ENCODE data around the gene NTM.
"Not testable (repeated sequence)": the region's sequence is repeated elsewhere in the genome, so short reads cannot be mapped to it uniquely, and the experiment has no call there.

Gene NTM

DNA sequence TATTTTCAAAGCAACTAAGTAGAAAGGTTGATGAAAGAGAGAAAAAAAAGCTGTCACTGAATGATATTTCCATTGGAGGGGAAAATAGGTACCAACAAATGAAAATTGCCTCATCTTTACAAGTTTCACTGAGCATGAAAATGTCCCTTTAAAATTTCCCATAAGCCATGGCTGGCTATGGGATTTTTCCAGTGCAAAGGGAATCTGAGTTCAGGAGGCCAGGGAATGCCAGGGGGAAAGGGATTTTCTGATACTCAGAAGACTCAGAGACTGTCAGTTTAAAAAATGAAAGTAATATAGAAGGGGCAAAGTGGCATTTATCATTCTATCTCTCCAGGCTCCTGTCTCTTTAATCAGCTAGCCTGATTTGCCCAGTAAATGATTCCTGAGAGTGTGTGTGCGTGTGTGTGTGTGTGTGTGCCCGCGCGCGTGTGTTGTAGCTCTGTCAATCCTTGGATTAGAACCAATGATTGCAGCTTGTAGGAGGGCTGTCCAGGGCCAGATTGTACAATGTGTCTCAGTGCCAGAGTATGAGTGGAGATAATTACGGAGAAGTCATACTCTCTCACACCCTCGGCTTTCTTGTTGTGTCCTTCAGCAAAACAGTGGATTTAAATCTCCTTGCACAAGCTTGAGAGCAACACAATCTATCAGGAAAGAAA is at the start of gene NTM:
NTM (plus strand) TSS at position 526 of the 662 bp plus-strand sequence.
- DNase-seq = no peak

- no peak for DNase-seq
Measured at GRCh38 chr11:131324921-131325570, 45.4 kb upstream of the NTM start.

DNA sequence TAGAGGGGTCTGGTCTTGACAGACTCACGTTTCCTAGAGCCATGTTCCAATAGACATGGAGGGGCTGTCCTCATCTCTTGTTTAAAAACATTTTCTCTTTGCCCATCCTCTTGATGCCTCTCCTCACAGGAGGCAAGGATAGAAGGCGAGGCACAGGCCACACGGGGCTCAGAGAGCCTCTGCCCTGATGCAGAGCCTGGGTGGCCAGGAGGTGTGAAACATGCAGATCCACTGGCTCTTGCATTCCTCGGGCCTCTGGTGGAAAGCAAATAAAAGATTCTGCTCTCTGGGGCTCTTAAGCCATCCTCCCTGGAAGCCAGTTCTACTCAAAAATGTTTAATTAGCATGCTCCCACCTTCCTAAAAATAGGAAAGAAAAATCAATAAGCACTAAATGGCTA is 43.6 kb upstream of the NTM start:
- DNase-seq = no peak

DNA sequence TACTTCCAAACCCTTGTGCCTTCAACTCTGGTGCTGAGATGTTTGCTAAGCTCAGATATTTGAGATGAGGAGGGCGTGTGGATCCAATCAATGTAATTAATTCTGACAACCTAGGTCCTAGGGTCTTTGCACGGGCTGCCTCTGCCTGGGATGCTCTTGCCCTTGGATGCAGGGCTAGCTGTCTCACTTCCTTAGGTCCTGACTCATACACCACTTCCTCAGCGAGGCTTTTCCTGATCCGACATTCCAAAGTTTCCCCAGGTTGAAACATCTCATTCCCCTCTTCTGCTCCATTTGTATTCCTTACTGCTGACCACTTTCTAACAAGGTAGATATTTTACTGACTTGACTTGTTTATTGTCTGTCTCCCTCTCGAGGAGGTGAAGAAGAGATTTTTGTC is 43.0 kb upstream of the NTM start:
- no peak for DNase-seq

- no peak for DNase-seq
Measured at GRCh38 chr11:131328843-131329242, 41.6 kb upstream of the NTM start.

- DNase-seq = no peak
Measured at GRCh38 chr11:131331010-131331409, 39.4 kb upstream of the NTM start.

- no peak for DNase-seq
Measured at GRCh38 chr11:131331546-131331945, 38.9 kb upstream of the NTM start.

GRCh38 chr11:131334601-131335000 is 35.8 kb upstream of the NTM start:
- DNase-seq = no peak

GRCh38 chr11:131341900-131342299 is 28.5 kb upstream of the NTM start:
- not testable (repeated sequence) for DNase-seq

- DNase-seq = not testable (repeated sequence)
Measured at GRCh38 chr11:131342442-131342841, 28.0 kb upstream of the NTM start.

- DNase-seq = no peak
Measured at GRCh38 chr11:131345406-131345805, 25.0 kb upstream of the NTM start.

DNA sequence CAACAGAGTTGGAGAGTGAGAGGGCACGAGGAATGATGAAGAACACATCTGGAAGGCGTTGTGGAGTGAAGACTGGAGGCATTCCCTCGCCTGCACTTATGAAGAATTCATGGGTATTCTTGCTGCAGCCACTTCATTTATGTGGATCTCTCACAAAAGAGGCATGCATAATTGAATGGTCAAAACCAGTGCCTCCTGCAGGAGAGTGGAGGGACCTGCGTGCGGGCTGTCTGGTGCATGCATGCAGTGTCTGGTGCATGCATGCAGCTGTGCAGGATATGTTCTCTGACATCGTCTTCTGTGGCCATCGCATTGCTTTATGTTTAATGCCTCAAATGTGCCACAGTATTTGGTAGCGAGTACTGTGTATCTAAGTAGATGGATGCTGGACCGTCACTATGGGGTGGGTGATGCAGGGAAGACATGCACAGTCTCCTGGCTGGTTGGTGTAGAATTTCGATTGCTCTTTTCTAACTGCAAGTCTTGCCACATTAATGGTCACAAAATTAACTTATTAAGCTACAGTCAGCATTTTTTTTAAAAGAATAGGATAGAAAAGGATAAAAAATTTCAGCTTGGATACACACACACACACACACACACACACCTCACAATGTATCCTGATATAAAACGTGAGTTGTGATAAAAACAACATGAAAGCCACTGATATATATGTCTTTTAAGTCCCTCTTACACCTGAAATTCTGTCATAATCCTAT is 20.9 kb upstream of the NTM start:
- DNase-seq = no peak

GRCh38 chr11:131350872-131351271 is 19.5 kb upstream of the NTM start:
- DNase-seq = no peak

GRCh38 chr11:131351848-131352247 is 18.6 kb upstream of the NTM start:
- DNase-seq = no peak

GRCh38 chr11:131353766-131354165 is 16.6 kb upstream of the NTM start:
- DNase-seq = no peak

GRCh38 chr11:131354251-131354701 is 16.1 kb upstream of the NTM start:
- no peak for DNase-seq

GRCh38 chr11:131356206-131356605 is 14.2 kb upstream of the NTM start:
- no peak for DNase-seq

GRCh38 chr11:131365329-131365930 is 5.0 kb upstream of the NTM start:
- no peak for DNase-seq

DNA sequence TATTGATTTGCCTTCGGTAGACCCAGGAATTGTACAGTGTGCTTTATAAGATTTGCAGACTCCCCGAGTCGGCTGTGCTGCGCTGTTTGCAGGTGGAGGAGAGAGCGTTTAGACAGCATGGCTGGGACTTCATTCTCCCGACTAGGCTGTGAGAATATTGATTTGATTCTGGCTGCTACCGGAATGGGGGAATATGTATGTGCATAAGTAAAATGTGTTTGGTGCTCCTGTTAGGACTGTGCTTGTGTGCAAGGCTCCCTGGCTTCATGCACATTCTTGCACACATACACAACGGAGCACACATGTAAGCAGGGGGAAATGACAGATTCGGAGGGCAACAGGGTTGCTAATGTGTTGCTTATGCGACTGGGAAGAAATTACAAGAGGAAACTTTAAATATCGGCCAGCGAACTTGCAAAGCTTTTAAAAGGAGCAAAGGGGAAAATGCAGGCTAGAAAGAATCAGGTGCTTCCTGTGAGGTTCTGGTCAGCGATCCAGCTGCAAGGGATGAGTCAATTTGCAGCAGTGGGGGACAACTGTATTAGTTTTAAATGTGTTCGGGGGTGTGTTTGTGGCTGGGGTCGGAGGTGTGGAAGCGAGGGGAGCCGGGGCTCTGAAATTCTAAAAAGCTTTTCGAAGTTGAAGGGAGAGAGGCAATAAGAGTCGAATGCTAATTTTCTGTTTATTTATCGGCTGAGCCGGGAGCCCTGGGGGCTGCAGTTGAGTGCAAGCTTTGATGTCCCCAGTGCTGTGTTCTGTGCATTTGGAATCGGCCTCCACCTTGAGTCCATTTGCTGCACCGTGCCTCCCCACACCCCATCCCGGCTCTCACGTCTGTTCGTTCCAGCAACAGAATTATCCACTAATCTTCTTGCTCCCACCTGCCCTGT is 731 bp downstream of the NTM start:
- no peak for DNase-seq

DNA sequence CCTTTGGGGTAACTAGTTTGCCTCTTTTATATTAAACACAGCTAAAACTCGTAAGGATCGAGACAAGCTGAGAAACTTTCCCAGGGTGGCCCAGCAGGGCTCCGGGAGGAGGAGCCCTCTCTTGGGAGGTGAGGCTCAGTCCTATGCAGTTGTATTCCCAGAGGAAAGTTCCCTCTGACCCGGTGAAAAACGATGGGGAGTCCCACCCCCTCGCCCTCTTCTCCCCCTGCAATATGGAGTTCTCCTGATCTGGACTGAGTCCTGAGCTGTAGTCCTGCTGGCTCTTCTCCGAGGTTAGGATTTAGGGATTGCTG is 1.3 kb downstream of the NTM start:
- DNase-seq = no peak

DNA sequence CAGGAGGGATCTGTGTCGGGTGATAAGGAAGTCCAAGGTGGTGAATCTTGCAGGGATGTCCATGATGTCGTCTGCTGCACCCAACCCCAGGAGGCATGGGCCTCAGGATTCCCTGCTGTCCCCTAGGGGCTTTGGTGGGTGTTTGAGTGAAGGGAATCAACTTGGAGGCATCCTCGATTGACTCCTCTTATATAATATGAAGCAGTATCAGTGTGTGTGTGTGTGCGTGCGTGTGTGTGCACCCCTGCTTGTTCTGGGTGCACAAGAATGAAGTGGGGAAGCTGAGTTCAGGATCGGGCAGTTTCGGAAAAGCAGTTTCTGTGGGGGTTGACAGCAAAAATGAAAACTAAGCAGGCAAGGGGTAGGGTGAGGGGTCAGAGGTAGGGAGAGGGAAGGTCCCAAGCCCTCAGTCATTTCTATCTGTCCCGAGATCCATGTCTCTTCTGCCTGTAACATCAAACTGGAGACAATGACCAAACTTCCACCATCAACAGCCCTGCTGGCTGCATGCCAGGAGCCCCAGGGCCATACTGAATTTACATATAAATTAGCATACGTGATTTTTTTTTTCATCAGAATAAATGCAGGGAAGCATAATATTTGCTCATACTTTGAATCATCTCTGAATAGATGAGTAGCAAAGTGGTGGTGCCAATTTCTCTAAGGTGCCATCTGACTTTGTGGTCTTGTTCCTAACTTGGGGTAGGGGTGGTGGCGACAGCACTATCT is 2.0 kb downstream of the NTM start:
- no peak for DNase-seq

GRCh38 chr11:131373095-131373725 is 2.8 kb downstream of the NTM start:
- no peak for DNase-seq

All from inflammatory macrophage treated with lipopolysaccharide for 1 hour (primary cell).